Lung (tissue), 12 donors: ENCODE measurements around the gene PRKRA. TPM values are rescaled to one million over a fixed set of nuclear protein-coding genes. Genes with fewer than 3 reads are reported as not detected.

Experiments
- ATAC-seq: fragments of 200-7000 bp; cut with Tn5 transposase; one replicate; pipeline ENCODE4 v1.9.1; 2020; ENCODE audit warnings: moderate number of reproducible peaks; ENCODE audit not compliant: insufficient read depth, low FRiP score
- DNase-seq, 3 donors: peaks; one replicate each; pipeline ENCODE4 v3.0.0-alpha.2; 2013 to 2017
- H3K27ac ChIP-seq, 2 donors: one replicate each; pipeline ENCODE4 v1.5.1; 2013; ENCODE audit warnings: mild to moderate bottlenecking in 2 of 2, moderate library complexity in 2 of 2, control low read depth in 1 of 2, inconsistent platforms in 1 of 2, low read depth in 1 of 2, low read length in 1 of 2
- H3K27me3 ChIP-seq, 3 donors: one replicate each; pipeline ENCODE4 v1.5.1; 2013; ENCODE audit warnings: low read length in 2 of 3; ENCODE audit not compliant: control insufficient read depth in 3 of 3, insufficient read depth in 3 of 3
- H3K36me3 ChIP-seq, 4 donors: one replicate each; pipeline ENCODE4 v1.5.1; 2013; ENCODE audit warnings: low read length in 4 of 4, mild to moderate bottlenecking in 1 of 4, moderate library complexity in 1 of 4; ENCODE audit not compliant: control insufficient read depth in 4 of 4, insufficient read depth in 4 of 4
- H3K4me1 ChIP-seq, 5 donors: one replicate each; pipeline ENCODE4 v1.5.1; 2013; ENCODE audit warnings: low read length in 5 of 5, mild to moderate bottlenecking in 2 of 5, moderate library complexity in 1 of 5; ENCODE audit not compliant: control insufficient read depth in 5 of 5, insufficient read depth in 5 of 5
- H3K4me3 ChIP-seq: one replicate; pipeline ENCODE4 v1.5.1; 2013; ENCODE audit warnings: mild to moderate bottlenecking, control low read depth, moderate library complexity
- H3K9ac ChIP-seq, 2 donors: one replicate each; pipeline ENCODE4 v1.5.1; 2013; ENCODE audit warnings: low read length in 2 of 2, control low read depth in 1 of 2; ENCODE audit not compliant: insufficient read depth in 1 of 2
- H3K9me3 ChIP-seq, 4 donors: one replicate each; pipeline ENCODE4 v1.5.1; 2013; ENCODE audit warnings: low read length in 3 of 4, mild to moderate bottlenecking in 1 of 4, moderate library complexity in 1 of 4; ENCODE audit not compliant: control insufficient read depth in 4 of 4, insufficient read depth in 3 of 4
- WGBS, 2 donors: extraction: QIAGEN DNeasy Blood & Tissue Kit; methylation state at CpG; one replicate each; pipeline ENCODE4 v1.1.7; 2013; 5-methylcytosine and 5-hydroxymethylcytosine counted together
- polyA plus RNA-seq, 2 donors: library from polyadenylated mRNA; stranded (reverse); fragments of 200-250 nt; gene quantifications; one replicate each; pipeline ENCODE4 v1.2.1, GENCODE V29; 2013
- total RNA-seq, 2 donors: library from RNA; depleted of rRNA in 1 of 2; stranded (reverse); fragments of >200 nt in 1 of 2; gene quantifications; one replicate each; pipeline ENCODE4 v1.2.1, GENCODE V29; 2014 to 2021
- TF ChIP-seq, protein P1 (sequence below): IDR thresholded peaks from 2 replicates; pipeline ENCODE4 v1.5.1; 2012; ENCODE audit warnings: mild to moderate bottlenecking; ENCODE audit errors: control extremely low read depth, extremely low read depth
- donor health status: control.
- donor health status: control.
- donor health status: Bipolar disorder and iron deficiency.
- donor health status: healthy.
- donor health status: DM: yes; HTN: yes; CAD: no.

Gene PRKRA
- total and polyA plus RNA-seq, 4 donors: 26.8 to 68.5 (median 43.7) TPM

DNA sequence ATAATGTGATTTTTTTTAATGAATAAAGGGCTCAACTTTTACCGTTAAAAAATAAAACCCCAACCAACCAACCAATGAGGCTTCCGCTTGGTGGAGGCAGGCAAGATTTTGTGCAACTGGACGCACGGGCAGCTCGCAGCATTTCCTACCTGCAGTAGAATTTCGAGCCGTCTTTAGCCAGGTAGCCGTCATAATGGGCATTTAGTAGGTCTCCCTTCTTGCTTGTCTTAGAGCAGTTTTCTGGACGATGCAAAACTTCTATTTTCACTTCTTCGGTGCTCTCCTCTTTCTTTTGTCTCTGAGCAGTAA lies 27.1 kb upstream of the PRKRA start:
- H3K4me1 ChIP-seq: peaks cover 0 to 39% (median 24%) of the 10 kb centered on the region in 5 donors

DNA sequence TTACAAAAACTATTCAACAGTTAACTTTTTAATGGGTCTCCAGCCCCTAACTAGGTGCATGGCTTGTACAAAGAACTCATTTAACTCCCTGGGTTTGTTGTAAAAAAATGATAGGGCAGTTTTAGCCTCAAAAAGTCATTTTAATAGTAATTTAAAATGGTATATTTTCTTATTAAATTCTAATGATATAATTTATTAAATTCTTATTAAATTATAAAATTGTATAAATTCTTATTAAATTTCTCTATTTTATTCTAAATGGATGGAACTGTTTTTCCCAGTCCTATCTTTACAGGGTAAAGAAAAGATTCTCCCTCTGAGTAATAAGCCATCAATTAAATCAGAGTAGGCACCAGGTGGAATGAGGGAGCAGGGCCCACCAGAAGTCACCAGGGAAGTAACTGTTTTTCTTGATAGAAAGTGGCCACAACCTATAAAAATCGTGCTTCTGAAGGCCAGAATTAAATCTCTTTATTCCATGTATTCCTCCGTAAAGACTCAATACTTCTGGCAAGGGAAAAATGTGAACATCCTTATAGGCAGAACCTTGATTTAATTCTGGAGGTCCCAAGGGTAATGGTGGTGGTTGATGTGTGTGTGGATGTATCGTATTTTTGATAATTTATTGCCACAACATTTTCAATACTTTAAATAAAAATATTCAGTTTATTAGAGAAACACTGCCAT lies 26.6 kb upstream of the PRKRA start:
- no peaks in the 10 kb centered on the region for H3K9me3 ChIP-seq
- peak in 2 of 3 donors; percentile 8 to 69 for DNase-seq
- peak overlapping the region; percentile 87 to 95 for H3K9ac ChIP-seq
- no peak overlapping the region for H3K27ac ChIP-seq
- H3K4me1 ChIP-seq: peaks cover 0 to 37% (median 24%) of the 10 kb centered on the region in 5 donors
- ATAC-seq: no peak
- peaks cover 0 to 2% (median 0%) of the 10 kb centered on the region in 4 donors for H3K36me3 ChIP-seq
- no peak overlapping the region for H3K4me3 ChIP-seq
- H3K27me3 ChIP-seq: no peaks in the 10 kb centered on the region
- TF ChIP-seq, protein P1, sequence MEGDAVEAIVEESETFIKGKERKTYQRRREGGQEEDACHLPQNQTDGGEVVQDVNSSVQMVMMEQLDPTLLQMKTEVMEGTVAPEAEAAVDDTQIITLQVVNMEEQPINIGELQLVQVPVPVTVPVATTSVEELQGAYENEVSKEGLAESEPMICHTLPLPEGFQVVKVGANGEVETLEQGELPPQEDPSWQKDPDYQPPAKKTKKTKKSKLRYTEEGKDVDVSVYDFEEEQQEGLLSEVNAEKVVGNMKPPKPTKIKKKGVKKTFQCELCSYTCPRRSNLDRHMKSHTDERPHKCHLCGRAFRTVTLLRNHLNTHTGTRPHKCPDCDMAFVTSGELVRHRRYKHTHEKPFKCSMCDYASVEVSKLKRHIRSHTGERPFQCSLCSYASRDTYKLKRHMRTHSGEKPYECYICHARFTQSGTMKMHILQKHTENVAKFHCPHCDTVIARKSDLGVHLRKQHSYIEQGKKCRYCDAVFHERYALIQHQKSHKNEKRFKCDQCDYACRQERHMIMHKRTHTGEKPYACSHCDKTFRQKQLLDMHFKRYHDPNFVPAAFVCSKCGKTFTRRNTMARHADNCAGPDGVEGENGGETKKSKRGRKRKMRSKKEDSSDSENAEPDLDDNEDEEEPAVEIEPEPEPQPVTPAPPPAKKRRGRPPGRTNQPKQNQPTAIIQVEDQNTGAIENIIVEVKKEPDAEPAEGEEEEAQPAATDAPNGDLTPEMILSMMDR: no peak
- 3 to 14% methylated on average over 3 of the region's 3 CpGs for WGBS, 2 donors

More for the DNA sequence above, 27.1 kb upstream of the PRKRA start:
- Histone ChIP-seq H3K27ac (peak overlapping the region; percentile 91 to 96), H3K4me3 (peak overlapping the region; percentile 52), H3K9me3 (no peaks in the 10 kb centered on the region), H3K27me3 (no peaks in the 10 kb centered on the region), H3K36me3 (peaks cover 0 to 2% (median 0%) of the 10 kb centered on the region in 4 donors), H3K9ac (peak overlapping the region; percentile 87 to 95)
- DNase-seq (no peak), ATAC-seq (no peak)
- WGBS, 2 donors: 1% methylated on average over 10 of the region's 10 CpGs
- TF ChIP-seq, protein P1: no peak

DNA sequence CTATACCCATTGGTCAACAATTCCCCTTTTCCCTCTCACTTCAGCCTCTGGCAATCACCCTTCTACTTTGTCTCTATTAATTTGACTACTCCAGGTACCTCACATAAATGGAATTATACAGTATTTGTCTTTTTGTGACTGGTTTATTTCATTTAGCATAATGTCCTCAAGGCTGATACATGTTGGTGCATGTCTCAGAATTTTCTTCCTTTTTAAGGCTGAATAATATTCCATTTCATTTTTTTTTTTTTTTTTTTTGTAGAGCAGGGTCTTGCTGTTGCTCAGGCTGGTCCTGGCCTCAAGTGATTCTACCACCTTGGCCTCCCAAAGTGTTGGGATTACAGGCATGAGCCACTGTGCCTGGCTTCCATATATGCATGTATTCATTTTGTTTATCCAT lies 25.5 kb upstream of the PRKRA start:
- Histone ChIP-seq H3K27ac (no peak overlapping the region), H3K4me3 (no peak overlapping the region), H3K9me3 (no peaks in the 10 kb centered on the region), H3K9ac (no peak overlapping the region), H3K36me3 (peaks cover 0 to 2% (median 0%) of the 10 kb centered on the region in 4 donors), H3K4me1 (peaks cover 0 to 26% (median 13%) of the 10 kb centered on the region in 5 donors), H3K27me3 (no peaks in the 10 kb centered on the region)
- ATAC-seq: no peak
- no peak for DNase-seq
- TF ChIP-seq, protein P1: no peak

DNA sequence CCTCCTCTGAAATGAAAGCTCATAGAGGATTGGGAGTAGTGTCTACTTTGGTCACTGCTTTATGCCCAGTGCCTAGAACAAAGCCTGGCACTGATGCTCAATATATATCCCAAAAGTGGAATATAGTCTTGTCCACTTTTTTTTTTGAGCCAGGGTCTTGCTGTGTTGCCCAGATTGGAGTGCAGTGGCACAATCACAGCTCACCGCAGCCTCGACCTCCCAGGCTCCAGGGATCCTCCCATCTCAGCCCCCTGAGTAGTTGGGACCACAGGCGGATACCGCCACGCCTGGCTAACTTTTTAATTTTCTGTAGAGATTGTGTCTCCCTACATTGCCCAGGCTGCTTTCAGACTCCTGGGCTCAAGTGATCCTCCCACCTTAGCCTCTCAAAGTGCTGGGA lies 23.6 kb upstream of the PRKRA start:
- H3K9me3 ChIP-seq: no peaks in the 10 kb centered on the region
- H3K27ac ChIP-seq: no peak overlapping the region
- no peaks in the 10 kb centered on the region for H3K27me3 ChIP-seq
- ATAC-seq (no peak), DNase-seq (no peak)
- peaks cover 0 to 18% (median 7%) of the 10 kb centered on the region in 5 donors for H3K4me1 ChIP-seq
- WGBS, 2 donors: 95 to 98% methylated on average over 5 of the region's 5 CpGs
- TF ChIP-seq, protein P1: no peak
- no peak overlapping the region for H3K9ac ChIP-seq
- H3K4me3 ChIP-seq: no peak overlapping the region
- H3K36me3 ChIP-seq: peaks cover 0 to 5% (median 0%) of the 10 kb centered on the region in 4 donors
